B cell (primary cell): ENCODE measurements around the gene MAP7.
"Not testable (repeated sequence)": the region's sequence is repeated elsewhere in the genome, so short reads cannot be mapped to it uniquely, and the experiment has no call there.

Experiments
- EZH2 ChIP-seq: IDR thresholded peaks from 2 replicates; pipeline ENCODE4 v1.6.1; 2012; ENCODE audit warnings: borderline replicate concordance, low read depth, mild to moderate bottlenecking, moderate library complexity, low read length; ENCODE audit not compliant: insufficient read depth, poor library complexity, severe bottlenecking
- TF ChIP-seq, protein P1 (sequence below): fragments of 200-600 bp; IDR thresholded peaks from one replicate; pipeline ENCODE4 v1.8.0; 2022; ENCODE audit warnings: antibody characterized with exemption, mild to moderate bottlenecking

- TF ChIP-seq, protein P1, sequence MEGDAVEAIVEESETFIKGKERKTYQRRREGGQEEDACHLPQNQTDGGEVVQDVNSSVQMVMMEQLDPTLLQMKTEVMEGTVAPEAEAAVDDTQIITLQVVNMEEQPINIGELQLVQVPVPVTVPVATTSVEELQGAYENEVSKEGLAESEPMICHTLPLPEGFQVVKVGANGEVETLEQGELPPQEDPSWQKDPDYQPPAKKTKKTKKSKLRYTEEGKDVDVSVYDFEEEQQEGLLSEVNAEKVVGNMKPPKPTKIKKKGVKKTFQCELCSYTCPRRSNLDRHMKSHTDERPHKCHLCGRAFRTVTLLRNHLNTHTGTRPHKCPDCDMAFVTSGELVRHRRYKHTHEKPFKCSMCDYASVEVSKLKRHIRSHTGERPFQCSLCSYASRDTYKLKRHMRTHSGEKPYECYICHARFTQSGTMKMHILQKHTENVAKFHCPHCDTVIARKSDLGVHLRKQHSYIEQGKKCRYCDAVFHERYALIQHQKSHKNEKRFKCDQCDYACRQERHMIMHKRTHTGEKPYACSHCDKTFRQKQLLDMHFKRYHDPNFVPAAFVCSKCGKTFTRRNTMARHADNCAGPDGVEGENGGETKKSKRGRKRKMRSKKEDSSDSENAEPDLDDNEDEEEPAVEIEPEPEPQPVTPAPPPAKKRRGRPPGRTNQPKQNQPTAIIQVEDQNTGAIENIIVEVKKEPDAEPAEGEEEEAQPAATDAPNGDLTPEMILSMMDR, result not testable (repeated sequence)
- not testable (repeated sequence) for TF ChIP-seq EZH2
Measured at GRCh38 chr6:136483005-136483404, 67.2 kb downstream of the MAP7 start.
